Activated T-cell treated with anti-CD3 and anti-CD28 coated beads, Interleukin-2, amount 50 U/mL, for 1 hour (primary cell): ENCODE measurements around the gene RHCG.

Experiments
- DNase-seq: peaks from one replicate; pipeline ENCODE4 v3.0.0-alpha.2; 2020

RHCG gene

DNA sequence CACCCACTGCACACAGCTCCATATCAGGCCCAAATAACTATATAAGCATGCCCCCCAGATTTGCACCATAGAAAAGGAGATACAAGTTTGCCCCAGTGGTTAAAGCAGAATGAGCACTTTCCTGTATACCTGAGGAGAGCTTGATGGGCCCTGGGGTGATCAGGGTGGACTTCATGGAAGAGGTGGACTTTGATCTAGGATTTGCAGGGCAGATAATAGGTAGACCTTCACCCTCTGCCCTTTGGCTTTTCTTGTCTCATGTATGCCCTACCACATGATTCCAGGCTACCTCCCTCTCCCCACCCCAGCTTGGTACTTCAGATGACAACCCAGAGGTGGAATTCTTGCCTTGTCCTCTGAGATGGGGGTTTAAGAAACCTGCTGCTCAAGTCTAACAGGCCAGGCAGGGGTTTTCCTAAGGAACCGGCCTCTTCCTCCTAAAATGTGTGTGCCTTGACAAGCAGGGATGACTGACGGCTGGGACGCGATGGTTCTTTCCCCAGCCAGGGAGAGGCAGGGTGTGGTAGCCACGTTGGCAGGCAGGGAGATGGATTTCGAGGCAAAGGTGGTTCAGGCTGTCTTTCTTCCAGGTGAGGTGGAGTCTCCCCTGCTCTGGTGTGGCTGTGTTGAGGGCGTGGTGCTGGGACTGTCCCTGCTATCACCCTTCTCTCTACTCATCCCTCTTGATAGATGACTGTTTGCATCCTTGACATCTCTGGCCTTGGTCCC, 6.6 kb upstream of the RHCG start:
- no peak for DNase-seq

DNA sequence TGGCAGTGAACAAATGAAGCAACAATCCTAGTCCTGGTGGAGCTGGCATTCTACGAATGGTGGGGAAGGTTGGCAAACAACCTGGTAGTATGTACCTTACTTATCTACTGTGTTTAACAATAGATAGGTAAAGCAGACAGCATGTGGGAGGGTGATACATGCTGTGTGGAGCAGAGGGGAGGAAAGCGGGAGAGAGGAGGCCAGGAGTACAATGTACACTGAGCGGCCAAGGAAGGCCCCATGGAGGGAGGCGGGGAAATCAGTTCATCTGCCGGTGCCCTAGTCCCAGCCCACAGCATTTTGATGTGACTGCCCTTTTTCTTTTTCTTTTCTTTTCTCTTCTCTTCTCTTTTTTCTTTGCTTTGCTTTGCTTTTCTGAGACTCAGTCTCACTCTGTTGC, 5.3 kb upstream of the RHCG start:
- DNase-seq: no peak

DNA sequence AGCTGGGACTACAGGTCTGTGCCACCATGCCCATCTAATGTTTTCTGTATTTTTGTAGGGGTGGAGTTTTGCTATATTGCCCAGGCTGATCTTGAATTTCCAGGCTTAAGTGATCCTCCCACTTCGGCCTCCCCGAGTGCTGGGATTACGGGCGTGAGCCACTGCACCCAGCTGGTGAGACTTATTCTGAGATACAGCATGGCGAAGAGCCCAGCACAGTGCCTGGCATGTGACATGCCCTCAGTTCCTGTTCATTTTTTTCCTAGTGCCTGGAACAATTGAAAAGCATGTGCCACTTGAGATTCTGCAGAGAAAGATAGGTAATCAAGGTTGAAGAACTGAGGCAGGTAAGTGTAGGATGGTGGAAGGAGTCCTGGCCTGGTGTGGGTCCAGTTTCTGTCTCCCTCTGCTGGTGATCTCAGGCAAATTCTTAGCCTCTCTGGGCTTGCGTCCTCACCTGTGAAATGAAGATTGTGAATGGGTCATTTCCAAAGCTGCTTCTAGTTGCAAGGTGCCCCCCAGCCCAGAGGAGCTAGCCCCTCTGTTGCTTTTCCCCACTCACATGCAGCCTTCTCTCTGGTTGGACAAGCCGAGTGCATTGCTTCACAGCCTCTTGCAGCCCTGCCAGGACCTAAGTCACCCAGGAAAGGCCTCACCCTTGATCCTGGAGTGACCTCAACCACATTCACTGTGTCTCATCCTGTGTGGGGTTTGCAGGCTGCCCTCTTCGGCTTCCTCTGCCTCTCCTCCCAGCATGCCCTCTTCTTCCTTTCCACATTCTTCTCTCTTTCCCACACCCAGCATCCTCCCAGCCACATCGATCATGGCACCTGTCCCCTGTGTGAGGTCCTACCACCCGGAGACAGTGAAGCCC, 4.3 kb upstream of the RHCG start:
- no peak for DNase-seq

DNA sequence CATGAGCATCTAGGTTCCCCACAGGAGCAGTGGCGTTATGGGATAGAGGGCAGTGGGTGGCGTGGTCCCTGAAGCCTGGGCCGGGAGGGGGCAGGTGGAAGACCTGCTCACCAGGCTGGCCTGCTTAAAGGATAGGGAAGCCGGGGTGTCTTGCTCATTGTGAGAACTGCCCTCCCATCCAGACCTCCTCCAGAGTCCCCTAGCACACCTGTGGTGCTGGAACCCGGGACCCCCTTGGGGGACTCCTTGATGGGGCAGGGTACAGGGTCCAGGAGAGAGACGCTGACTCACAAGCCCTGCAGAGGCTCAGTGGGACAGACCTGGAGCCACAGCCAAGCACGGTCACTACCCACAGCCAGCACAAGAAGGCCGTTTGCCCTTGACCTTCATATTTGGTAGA, 2.8 kb upstream of the RHCG start:
- DNase-seq: no peak

DNA sequence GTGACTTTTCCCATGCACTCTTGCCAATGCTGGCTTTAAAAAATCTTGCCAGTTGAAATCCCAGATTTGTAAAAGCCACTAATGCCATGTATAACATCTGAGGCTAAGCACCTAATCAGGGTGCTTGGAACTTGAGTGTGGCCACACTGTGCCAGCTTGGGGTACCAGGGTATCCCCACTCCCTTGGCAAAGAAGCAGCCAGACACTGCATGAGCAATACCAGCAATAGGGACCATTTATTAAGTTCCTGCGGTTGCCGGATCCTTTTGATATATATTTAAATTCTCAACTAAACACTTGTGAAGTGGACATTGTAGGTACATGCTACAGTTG, 2.2 kb upstream of the RHCG start:
- DNase-seq: no peak

DNA sequence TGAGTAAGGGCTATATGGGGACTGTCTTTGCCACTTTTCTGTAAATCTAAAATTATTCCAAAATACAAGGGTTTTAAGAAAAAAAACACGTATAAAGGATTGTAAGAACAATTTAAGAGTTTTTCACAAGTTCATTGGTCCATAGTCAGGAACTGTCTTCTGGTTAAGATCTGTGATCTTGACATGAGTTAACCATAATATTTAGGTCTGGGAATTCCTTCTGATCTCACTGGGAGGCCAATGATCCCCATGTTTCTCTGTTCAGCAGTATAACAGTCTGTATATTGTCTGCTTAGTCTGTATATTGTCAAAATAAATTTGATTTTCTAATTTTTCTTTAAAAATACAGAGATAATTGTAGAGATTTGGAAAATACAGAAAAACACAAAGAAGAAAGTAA, 848 bp upstream of the RHCG start:
- no peak for DNase-seq

DNA sequence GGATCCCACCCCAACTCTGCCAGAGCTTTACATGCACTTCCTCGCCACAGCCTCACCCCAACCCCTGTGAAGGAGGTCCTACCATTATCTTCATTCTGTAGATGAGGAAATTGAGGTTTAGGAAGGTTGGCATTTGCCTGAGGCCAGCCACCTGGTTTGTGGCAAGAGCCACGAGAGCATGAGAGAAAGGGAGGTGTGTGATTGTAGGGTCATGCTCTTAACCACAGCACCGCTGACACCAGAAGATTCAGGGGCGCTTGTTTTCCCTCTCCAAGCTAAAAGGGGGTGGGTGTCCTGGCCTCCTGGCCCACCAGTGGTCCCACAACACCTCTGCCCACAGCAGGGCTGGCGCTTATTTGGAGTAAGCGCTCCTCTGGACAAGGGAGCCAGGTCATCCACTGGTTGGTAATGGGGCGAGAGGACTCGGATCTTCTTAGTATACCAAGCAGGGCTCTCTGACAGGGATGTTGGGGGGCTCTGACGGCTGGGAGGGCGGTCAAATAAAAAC, 691 bp downstream of the RHCG start:
- DNase-seq: no peak

DNA sequence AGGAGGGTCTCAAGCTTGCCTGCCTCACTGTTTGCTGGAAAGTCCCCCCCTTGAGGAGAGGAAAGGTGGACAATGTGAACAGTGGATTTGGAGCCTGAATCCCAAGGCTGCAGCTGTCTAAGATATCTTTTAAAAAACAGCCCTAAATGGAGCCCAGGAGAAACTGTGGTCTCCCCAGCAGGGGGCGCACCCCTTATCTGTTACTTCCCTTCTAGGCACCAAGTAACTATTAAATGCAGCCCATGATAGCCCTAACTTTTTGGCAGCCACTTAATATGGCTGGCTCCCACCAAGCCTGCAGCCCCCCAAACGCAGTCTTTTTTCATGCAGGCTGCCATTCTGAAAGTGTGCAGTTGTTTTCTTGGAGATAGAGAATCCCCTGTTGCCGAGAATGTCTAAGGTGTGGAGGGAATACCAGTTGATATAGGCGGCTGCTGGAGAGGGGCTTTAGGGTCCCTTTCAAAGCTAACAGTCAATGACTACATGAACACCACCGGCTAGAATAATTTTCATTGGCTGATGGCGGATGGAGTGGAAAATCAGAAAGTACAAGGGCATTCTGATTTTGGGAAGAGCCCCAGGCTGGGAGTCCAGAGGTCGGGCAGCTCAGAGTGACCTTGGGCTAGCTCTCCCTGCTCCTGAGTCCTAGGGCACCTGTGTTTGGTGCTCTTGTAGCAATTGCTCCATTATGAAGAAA, 1.3 kb downstream of the RHCG start:
- DNase-seq: no peak

DNA sequence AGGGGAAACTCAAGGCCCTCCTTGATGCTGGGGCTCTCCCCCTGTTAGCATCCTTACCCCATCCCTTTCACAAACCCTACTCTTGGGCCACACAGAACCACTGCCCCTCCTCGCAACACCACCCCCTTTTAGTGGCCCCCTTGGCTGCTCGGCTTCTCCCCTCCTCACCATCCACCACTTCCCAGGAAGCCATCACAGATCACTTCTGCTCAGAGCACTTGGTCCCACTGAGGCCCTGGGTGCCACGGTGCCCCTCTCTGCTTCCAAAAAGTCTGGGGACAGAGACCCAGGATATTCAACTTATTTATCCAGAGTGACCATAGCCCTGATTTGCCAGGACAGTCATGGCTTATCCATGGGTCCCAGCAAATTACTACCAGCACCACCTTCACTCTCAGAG, 2.4 kb downstream of the RHCG start:
- no peak for DNase-seq

DNA sequence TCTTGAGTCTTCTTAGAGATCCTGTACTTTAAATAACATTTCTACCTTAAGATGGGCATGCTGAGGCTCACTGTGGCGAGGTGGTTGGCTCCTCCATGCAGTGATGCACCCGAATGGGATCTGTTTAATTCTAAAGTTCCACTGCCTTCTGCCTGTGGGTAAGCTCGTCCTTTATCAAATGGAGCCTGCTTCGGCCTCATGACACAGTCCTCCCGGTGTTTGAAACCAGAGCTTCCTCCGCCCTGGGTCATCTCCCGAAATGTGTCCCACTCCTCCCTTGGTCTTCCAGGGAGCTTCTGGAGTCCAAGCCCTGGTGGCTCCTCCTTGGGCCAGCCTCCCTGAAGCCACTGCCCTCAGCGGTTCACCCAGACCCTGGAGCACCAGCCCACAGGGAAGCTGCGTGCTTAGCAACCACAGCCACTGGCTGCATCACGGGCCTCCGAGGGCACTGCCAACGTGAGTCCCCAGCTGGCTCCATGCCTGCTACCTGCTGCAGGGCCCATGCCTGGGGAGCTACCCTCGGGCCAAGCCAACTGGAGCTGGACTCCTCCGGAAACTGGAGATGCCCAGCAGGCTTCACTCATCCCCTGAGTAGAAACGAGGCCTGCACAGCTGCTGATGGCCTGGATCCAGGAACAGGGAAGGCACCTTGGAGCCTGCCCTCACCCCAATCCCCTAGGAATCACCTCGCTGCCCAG, 3.3 kb downstream of the RHCG start:
- DNase-seq: no peak

DNA sequence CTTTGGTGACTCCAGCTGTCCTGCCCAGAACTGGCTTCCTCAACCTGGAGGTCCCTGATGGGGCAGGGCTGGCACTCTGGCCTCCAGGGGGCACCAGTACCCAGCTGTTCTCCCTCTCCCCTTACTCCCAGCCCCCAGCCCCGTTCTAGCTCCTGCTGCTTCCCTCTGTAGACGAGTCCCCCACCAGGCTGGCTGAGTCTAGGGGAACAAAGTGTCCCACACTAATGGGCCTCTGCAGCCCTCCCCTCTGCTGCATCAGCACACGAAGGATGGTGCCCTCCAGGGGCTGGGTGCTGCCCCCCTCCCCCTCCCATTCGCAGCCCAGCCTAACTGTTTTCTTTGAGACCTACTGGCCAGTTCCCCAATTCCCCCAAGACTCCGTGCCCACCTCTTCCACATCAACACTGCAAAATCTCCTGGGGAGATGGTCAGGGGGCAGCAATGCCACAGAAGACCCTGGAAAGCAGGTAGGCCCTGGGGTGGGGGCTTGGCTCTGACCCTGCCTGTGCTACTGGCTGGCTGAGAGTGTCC, 4.2 kb downstream of the RHCG start:
- no peak for DNase-seq

DNA sequence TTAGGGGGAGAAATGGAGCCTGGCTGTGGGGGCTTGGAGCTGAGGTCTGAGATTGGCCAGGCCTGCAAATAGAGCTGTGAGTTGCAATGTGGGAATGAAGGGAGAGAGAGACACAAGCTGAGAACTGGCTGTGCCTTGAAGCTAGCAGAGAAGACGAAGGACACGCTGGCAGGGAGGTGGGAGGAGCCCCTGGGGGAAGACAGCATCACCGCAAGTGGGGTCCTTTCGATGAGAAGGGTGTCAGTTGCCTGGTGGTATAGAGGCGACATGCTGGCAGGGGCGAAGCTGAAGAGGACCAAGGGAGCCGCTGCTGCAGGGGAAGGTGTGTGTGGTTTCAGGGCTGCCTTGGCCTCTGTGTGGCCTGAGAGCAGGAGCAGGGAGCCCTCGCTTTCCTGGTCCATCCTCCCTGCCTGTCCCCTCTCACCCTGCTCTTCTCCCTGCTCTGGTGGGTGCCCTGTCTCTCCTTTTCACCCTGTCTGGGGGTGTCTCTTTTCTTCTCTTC, 5.5 kb downstream of the RHCG start:
- no peak for DNase-seq

DNA sequence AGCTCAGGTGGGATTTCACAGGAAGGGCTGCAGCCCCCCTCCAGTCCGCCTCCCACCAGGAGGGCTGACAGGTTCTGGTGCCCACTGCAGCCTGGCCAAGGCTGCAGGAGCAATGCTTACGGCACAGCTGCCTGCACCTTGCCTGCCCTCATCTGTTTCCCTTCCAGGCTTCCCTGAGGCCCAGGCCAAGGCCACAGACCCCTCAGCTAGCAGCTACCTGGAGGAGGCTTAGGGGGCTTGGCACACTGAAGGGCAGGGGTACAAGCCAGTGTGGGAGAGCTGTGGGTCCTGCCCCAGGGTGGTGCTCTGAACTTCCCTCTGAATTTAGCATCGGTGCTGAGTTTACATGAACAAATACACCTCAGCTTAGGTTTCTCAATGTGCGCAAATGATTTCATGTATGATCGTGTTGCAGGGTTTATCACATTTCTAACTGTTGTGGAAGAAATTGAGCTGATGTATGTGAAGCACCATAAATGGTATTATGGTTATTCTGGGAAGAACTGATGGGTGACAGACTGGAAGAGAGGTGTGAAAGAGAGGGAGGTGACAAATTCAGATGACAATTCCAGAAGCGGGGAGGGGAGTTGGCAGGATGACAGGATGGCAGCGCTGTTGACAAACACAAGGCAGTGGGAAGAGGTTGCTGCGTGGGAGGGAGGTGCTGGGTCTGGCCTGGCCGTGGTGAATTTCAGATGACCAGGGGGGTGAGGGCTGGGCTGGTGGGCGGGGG, 6.1 kb downstream of the RHCG start:
- DNase-seq: no peak

DNA sequence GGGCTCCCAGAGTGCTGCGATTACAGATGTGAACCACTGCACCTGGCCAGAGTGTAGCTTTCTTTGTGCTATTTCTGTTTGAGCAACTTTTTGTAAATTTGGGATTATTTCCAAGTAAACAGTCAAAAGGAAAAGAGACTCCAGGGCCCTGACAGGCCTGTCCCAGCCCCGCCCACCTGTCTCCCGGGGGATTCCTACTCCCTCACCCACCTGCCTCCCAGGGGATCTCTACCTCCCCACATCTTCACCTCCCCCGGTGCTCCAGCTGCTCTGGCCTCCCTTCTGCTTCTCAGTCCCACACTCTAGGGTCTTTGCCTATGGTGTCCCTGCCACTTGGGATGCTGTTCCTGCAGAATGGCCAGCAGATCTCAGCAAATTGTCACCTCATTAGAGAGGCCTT, 7.0 kb downstream of the RHCG start:
- no peak for DNase-seq

DNA sequence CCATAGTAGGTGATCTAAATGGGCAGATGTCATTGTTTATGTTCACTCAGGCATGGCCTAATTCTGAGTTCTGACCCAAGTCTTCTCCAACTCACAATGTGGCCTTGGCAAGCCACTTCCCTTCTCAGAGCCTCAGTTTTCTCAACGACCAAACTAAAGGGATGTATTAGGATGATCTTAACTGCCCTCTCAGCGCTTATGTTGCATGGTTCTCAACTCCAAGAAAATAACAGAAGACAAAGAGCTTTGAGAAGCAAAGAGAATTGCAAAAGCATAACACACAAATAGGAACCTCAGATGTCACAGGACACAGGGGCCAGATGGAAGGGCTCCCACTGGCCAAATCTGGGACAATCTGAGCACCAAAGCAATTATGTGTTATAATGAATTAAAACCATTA, 8.6 kb downstream of the RHCG start:
- no peak for DNase-seq

DNA sequence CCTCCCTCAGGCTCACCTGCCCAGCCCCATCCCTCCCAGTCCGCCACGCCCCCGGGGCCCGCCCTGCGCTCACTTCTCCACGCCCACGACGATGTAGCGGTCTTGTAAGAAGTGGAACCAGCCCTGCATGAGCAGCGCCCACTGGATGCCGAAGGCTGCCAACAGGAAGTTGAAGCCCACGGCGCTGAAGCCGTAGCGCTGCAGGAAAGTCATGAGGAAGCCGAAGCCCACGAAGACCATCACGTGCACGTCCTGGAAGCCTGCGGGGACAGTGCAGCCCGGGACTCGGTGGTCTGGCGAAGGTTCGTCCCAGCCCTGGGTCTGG, 9.7 kb downstream of the RHCG start:
- DNase-seq: peak; percentile 38

DNA sequence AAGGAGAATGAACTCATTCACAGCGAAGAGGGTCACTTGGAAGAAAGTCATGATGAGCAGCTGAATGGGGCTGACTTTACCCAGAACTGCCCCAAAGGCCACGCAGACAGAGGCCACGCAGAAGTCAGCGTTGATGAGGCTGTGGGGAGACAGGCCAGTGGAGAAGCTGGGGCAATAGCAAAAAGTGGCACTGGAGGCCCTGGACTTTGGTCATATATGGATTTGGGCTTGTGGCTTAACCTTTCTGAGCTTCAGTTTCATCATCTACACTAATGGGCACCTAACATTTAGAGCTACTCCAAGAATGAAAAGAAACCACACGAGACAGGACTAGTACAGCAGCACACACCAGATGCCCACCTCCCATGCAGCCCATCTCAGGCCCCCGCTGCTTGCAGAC, 13.3 kb downstream of the RHCG start:
- no peak for DNase-seq

DNA sequence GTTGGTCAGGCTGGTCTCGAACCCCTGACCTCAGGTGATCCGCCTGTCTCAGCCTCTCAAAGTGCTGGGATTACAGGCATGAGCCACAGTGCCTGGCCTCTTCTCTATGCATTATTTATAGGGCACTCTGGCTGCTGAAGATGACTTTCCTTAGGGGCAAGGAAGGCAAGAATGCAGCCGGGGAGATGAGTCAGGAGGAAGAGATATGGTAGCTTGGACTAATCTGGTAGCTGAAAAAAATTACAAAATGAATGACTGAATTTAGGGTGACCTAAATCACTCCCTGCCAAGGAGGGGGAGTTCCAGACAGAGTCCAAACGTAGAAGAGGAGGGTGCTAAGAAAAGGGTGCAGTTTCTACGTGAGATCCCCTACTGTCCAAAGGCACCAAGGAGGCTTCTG, 14.2 kb downstream of the RHCG start:
- no peak for DNase-seq

DNA sequence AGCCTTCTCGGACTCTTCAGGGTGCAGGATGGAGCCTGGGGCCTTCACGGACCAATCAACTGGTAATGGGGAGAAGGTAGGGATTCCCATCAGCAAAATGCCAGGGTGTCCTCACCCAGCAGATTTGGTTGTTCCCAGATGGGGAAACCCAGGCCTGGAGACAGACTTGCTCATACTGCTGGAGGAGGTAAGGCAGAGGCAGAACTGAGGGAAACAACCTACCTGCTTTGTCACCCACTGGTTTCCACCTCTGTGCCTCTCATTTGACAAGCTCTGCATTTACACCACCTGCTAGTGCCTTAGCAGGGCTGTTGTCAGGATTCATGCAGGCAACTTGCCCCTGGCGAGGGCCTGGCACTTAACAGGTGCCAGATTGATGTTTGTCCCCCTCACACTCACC, 15.9 kb downstream of the RHCG start:
- DNase-seq: no peak

DNA sequence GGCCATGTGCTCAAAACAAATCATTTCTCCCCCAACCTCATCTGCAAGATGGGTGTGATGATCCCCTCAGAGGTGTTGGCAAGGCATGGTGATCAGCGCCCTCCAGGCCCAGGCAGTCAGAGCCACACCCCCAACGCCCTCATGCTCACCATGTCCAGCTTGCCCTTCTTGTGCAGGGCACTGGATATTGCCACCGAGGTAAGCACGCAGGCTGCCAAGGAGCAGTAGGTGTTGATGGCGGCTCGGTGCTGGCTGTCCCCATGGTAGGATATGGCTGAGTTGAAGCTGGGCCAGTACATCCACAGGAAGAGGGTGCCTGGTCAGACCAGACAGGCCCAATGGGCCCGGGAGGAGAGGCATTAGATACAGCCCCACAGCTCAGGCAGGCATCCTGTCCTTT, 17.2 kb downstream of the RHCG start:
- DNase-seq: no peak

DNA sequence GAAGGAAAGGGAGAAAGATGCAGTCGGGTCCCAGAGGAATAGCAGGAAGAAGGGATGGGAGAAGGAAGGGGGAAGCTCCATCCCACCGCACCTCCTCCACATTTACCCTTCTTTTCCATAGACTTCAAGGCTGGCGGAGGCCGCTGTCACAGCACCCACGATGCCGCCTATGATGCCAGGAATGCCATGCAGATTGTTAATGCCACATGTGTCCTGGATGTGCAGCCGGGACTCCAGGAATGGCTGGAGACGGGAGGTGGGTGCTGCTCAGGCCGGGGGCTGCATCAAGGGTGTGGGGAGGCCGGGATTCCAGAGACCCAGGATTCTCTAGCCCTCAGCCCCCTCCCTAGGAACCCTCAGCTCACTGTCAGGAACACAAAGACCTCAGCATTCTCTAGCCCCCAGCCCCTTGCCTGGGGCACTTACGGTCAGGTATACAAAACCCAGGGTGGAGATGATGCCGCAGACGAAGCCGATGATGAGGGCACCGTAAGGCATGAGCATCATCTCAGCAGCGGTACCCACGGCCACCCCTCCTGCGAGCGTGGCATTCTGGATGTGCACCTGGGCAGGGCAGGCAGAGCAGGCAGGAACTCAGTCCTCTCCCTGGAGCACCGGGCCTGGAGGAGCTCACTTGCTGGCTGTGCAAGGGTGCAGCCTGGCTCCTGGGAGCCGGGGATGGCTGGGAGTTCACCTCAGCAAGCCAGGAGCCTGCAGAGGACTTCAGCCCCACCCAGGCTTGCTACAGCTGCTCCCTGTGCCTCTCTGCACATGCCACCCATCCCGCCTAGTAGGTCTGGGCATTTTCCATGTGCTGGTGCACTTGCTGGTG, 18.8 kb downstream of the RHCG start:
- DNase-seq: no peak
